ENCODE data around the gene SLC39A11. TPM values are rescaled to one million over a fixed set of nuclear protein-coding genes. Genes with fewer than 3 reads are reported as not detected.
"Not testable (repeated sequence)": the region's sequence is repeated elsewhere in the genome, so short reads cannot be mapped to it uniquely, and the experiment has no call there.

SLC39A11 gene
- total RNA-seq, 1 experiment from 2014 or later = 56.1 TPM

DNA sequence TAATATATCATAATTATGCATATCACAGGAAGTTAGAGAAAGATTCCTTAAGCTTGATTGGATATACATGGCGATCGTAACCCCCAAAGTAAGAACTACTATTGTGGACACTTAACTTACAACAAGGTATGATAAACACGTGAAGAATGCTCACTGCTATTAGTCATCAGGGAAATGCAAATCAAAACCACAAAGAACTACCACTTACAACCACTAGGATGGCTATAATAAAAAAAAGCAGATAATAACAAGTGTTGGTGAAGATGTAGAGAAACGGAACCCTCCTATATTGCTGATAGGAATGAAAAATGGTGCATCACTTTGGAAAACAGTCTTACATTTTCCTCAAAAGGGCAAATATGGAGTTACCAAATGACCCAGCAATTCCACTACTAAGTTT lies 265.9 kb downstream of the SLC39A11 start:
- no TSS peak for BruUV-seq (replicated peaks)
- no peaks in the 10 kb centered on the region for H3K36me3 ChIP-seq (ENCODE audit: control insufficient read depth, insufficient read depth, low read length)
- ATAC-seq = no peak
- CTCF ChIA-PET = no interaction called here
- no peak overlapping the region for H3K27ac ChIP-seq (ENCODE audit: low read length)
- no peaks in the 10 kb centered on the region for H3K4me1 ChIP-seq (ENCODE audit: control insufficient read depth, insufficient read depth, low read length)
- POLR2A ChIA-PET = no interaction called here
- DNase-seq (ENCODE audit: low read depth, low spot score) = no peak
- TF ChIP-seq, protein P1, sequence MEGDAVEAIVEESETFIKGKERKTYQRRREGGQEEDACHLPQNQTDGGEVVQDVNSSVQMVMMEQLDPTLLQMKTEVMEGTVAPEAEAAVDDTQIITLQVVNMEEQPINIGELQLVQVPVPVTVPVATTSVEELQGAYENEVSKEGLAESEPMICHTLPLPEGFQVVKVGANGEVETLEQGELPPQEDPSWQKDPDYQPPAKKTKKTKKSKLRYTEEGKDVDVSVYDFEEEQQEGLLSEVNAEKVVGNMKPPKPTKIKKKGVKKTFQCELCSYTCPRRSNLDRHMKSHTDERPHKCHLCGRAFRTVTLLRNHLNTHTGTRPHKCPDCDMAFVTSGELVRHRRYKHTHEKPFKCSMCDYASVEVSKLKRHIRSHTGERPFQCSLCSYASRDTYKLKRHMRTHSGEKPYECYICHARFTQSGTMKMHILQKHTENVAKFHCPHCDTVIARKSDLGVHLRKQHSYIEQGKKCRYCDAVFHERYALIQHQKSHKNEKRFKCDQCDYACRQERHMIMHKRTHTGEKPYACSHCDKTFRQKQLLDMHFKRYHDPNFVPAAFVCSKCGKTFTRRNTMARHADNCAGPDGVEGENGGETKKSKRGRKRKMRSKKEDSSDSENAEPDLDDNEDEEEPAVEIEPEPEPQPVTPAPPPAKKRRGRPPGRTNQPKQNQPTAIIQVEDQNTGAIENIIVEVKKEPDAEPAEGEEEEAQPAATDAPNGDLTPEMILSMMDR (IDR thresholded peaks at IDR 0.05) = no peak
- TF ChIP-seq POLR2AphosphoS5 (IDR thresholded peaks at IDR 0.05; ENCODE audit: low read depth, low read length) (no peak), TCF7L2 (IDR thresholded peaks at IDR 0.05; ENCODE audit: low read depth, low read length) (no peak), SIN3A (IDR thresholded peaks at IDR 0.05; ENCODE audit: borderline replicate concordance, insufficient read depth, low read depth, low read length) (no peak)
- TF ChIP-seq, protein P2, sequence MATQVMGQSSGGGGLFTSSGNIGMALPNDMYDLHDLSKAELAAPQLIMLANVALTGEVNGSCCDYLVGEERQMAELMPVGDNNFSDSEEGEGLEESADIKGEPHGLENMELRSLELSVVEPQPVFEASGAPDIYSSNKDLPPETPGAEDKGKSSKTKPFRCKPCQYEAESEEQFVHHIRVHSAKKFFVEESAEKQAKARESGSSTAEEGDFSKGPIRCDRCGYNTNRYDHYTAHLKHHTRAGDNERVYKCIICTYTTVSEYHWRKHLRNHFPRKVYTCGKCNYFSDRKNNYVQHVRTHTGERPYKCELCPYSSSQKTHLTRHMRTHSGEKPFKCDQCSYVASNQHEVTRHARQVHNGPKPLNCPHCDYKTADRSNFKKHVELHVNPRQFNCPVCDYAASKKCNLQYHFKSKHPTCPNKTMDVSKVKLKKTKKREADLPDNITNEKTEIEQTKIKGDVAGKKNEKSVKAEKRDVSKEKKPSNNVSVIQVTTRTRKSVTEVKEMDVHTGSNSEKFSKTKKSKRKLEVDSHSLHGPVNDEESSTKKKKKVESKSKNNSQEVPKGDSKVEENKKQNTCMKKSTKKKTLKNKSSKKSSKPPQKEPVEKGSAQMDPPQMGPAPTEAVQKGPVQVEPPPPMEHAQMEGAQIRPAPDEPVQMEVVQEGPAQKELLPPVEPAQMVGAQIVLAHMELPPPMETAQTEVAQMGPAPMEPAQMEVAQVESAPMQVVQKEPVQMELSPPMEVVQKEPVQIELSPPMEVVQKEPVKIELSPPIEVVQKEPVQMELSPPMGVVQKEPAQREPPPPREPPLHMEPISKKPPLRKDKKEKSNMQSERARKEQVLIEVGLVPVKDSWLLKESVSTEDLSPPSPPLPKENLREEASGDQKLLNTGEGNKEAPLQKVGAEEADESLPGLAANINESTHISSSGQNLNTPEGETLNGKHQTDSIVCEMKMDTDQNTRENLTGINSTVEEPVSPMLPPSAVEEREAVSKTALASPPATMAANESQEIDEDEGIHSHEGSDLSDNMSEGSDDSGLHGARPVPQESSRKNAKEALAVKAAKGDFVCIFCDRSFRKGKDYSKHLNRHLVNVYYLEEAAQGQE (IDR thresholded peaks at IDR 0.05; ENCODE audit: insufficient read depth in 1 of 2, low read depth in 2 of 2, low read length in 1 of 2) = no peak
- intact Hi-C loops (cut with micrococcal nuclease; ENCODE audit: unreplicated experiment) = no loop called here
- in situ Hi-C loops (cut with HindIII; ENCODE audit: low pct_unique_long_range_greater_than_20kb, low sequenced_read_pairs) = no loop called here
- H3K27me3 ChIP-seq (ENCODE audit: control insufficient read depth, insufficient read depth, low read length) = no peaks in the 10 kb centered on the region
- peaks cover 10% of the 10 kb centered on the region; the same call in 1 of the 2 replicates for H3K9me3 ChIP-seq (ENCODE audit: control insufficient read depth, insufficient read depth, low read depth, low read length)
- H3K4me3 ChIP-seq (ENCODE audit: low read depth in 2 of 2, low read length in 2 of 2) = no peak overlapping the region

GRCh38 chr17:72826059-72826458 lies 266.4 kb downstream of the SLC39A11 start:
- H3K27me3 ChIP-seq (ENCODE audit: control insufficient read depth, insufficient read depth, low read length); H3K36me3 ChIP-seq (ENCODE audit: control insufficient read depth, insufficient read depth, low read length); H3K27ac ChIP-seq (ENCODE audit: low read length); CTCF ChIA-PET; H3K4me3 ChIP-seq (ENCODE audit: low read depth in 2 of 2, low read length in 2 of 2); intact Hi-C loops (cut with micrococcal nuclease; ENCODE audit: unreplicated experiment); in situ Hi-C loops (cut with HindIII; ENCODE audit: low pct_unique_long_range_greater_than_20kb, low sequenced_read_pairs); POLR2A ChIA-PET; BruUV-seq (replicated peaks); H3K4me1 ChIP-seq (ENCODE audit: control insufficient read depth, insufficient read depth, low read length); DNase-seq (ENCODE audit: low read depth, low spot score); ATAC-seq: not testable (repeated sequence)
- H3K9me3 ChIP-seq (ENCODE audit: control insufficient read depth, insufficient read depth, low read depth, low read length) = peaks cover 10% of the 10 kb centered on the region; the same call in 1 of the 2 replicates

DNA sequence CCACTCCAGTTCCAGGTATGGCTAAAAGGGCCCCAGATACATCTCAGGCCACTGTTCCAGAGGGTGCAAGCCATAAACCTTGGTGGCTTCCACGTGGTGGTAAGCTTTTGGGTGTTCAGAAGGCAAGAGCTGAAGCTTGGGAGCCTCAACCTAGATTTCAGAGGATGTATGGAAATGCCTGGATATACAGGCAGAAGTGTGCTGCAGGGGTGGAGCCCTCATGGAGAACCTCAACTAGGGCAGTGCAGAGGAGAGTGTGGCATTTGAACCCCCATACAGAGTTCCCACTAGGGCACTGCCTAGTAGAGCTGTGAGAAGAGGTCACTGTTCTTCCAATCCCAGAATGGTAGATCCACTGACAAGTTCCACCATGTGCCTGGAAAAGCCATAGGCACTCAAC lies 267.3 kb downstream of the SLC39A11 start:
- CTCF ChIA-PET = no interaction called here
- TF ChIP-seq POLR2AphosphoS5 (IDR thresholded peaks at IDR 0.05; ENCODE audit: low read depth, low read length) (no peak), TCF7L2 (IDR thresholded peaks at IDR 0.05; ENCODE audit: low read depth, low read length) (no peak), SIN3A (IDR thresholded peaks at IDR 0.05; ENCODE audit: borderline replicate concordance, insufficient read depth, low read depth, low read length) (no peak)
- TF ChIP-seq, protein P1 (IDR thresholded peaks at IDR 0.05) = no peak
- TF ChIP-seq, protein P2 (IDR thresholded peaks at IDR 0.05; ENCODE audit: insufficient read depth in 1 of 2, low read depth in 2 of 2, low read length in 1 of 2) = no peak

GRCh38 chr17:72824267-72824666 lies 268.2 kb downstream of the SLC39A11 start:
- CTCF ChIA-PET; H3K4me3 ChIP-seq (ENCODE audit: low read depth in 2 of 2, low read length in 2 of 2): not testable (repeated sequence)

More for the DNA sequence above, 267.3 kb downstream of the SLC39A11 start:
- H3K27me3 ChIP-seq (ENCODE audit: control insufficient read depth, insufficient read depth, low read length) = no peaks in the 10 kb centered on the region
- intact Hi-C loops (cut with micrococcal nuclease; ENCODE audit: unreplicated experiment) = no loop called here
- H3K4me3 ChIP-seq (ENCODE audit: low read depth in 2 of 2, low read length in 2 of 2) = no peak overlapping the region
- in situ Hi-C loops (cut with HindIII; ENCODE audit: low pct_unique_long_range_greater_than_20kb, low sequenced_read_pairs) = no loop called here
- H3K27ac ChIP-seq (ENCODE audit: low read length) = no peak overlapping the region
- BruUV-seq (replicated peaks) = no TSS peak
- no peaks in the 10 kb centered on the region for H3K36me3 ChIP-seq (ENCODE audit: control insufficient read depth, insufficient read depth, low read length)
- ATAC-seq (no peak), DNase-seq (ENCODE audit: low read depth, low spot score) (no peak)
- peaks cover 10% of the 10 kb centered on the region; the same call in 1 of the 2 replicates for H3K9me3 ChIP-seq (ENCODE audit: control insufficient read depth, insufficient read depth, low read depth, low read length)
- POLR2A ChIA-PET = no interaction called here
- H3K4me1 ChIP-seq (ENCODE audit: control insufficient read depth, insufficient read depth, low read length) = no peaks in the 10 kb centered on the region

More at GRCh38 chr17:72824267-72824666, 268.2 kb downstream of the SLC39A11 start:
- intact Hi-C loops (cut with micrococcal nuclease; ENCODE audit: unreplicated experiment); H3K27me3 ChIP-seq (ENCODE audit: control insufficient read depth, insufficient read depth, low read length); BruUV-seq (replicated peaks); in situ Hi-C loops (cut with HindIII; ENCODE audit: low pct_unique_long_range_greater_than_20kb, low sequenced_read_pairs); ATAC-seq; H3K36me3 ChIP-seq (ENCODE audit: control insufficient read depth, insufficient read depth, low read length); H3K4me1 ChIP-seq (ENCODE audit: control insufficient read depth, insufficient read depth, low read length); POLR2A ChIA-PET; H3K27ac ChIP-seq (ENCODE audit: low read length); DNase-seq (ENCODE audit: low read depth, low spot score): not testable (repeated sequence)
- H3K9me3 ChIP-seq (ENCODE audit: control insufficient read depth, insufficient read depth, low read depth, low read length) = peaks cover 10% of the 10 kb centered on the region; the same call in 1 of the 2 replicates

Data from Panc1 (cell line).